Spleen (tissue), 11 donors: ENCODE measurements around the gene MFNG. TPM values are rescaled to one million over a fixed set of nuclear protein-coding genes. Genes with fewer than 3 reads are reported as not detected.
"Not testable (repeated sequence)": the region's sequence is repeated elsewhere in the genome, so short reads cannot be mapped to it uniquely, and the experiment has no call there.

ENCODE experiments used
- DNase-seq: peaks from one replicate; pipeline ENCODE4 v3.0.0-alpha.2; 2020
- H3K27ac ChIP-seq, 8 donors: fragments of 200-600 bp; sonication (generic) in 7 of 8; 1 replicate in 4 of 8; 2 replicates in 4 of 8; pipeline versions ENCODE4 v1.5.0 to v1.8.0; 2016 to 2021; ENCODE audit warnings: inconsistent platforms in 4 of 8, mild to moderate bottlenecking in 4 of 8, moderate library complexity in 1 of 8
- H3K27me3 ChIP-seq, 7 donors: fragments of 200-600 bp; sonication (generic) in 6 of 7; replicated peaks in 1 of 7; 1 replicate in 4 of 7; 2 replicates in 3 of 7; pipeline versions ENCODE4 v1.5.0 to v1.8.0; 2016 to 2021; ENCODE audit warnings: inconsistent platforms in 3 of 7, mild to moderate bottlenecking in 1 of 7
- H3K36me3 ChIP-seq, 6 donors: fragments of 200-600 bp; sonication (generic) in 5 of 6; 1 replicate in 4 of 6; 2 replicates in 2 of 6; pipeline versions ENCODE4 v1.5.0 to v1.8.0; 2016 to 2021; ENCODE audit warnings: inconsistent platforms in 2 of 6
- H3K4me1 ChIP-seq, 6 donors: fragments of 200-600 bp; sonication (generic) in 5 of 6; 1 replicate in 3 of 6; 2 replicates in 3 of 6; pipeline versions ENCODE4 v1.5.0 to v1.8.0; 2016 to 2021; ENCODE audit warnings: inconsistent platforms in 3 of 6
- H3K4me3 ChIP-seq, 8 donors: fragments of 200-600 bp; sonication (generic) in 7 of 8; 1 replicate in 4 of 8; 2 replicates in 4 of 8; pipeline versions ENCODE4 v1.5.0 to v1.8.0; 2016 to 2021; ENCODE audit warnings: inconsistent platforms in 4 of 8, mild to moderate bottlenecking in 4 of 8, moderate library complexity in 2 of 8
- H3K9me3 ChIP-seq, 8 donors: fragments of 200-600 bp; sonication (generic) in 7 of 8; 1 replicate in 4 of 8; 2 replicates in 4 of 8; pipeline versions ENCODE4 v1.5.0 to v1.8.0; 2016 to 2021; ENCODE audit warnings: inconsistent platforms in 4 of 8
- CTCF ChIP-seq, 11 experiments: fragments of 200-600 bp in 7 of 11; fragments of 450-650 bp in 4 of 11; sonication (generic) in 4 of 11; IDR thresholded peaks in 8 of 11; conservative IDR thresholded peaks in 3 of 11; 1 replicate in 7 of 11; 2 replicates in 4 of 11; pipeline versions ENCODE4 v1.4.0 to v1.8.0; 2016 to 2021; ENCODE audit warnings: antibody characterized with exemption in 11 of 11, inconsistent platforms in 4 of 11, mild to moderate bottlenecking in 1 of 11
- POLR2A ChIP-seq, 3 donors: fragments of 450-650 bp; IDR thresholded peaks; one replicate each; pipeline ENCODE4 v1.5.1; 2017; ENCODE audit warnings: antibody characterized with exemption in 3 of 3, mild to moderate bottlenecking in 1 of 3
- POLR2AphosphoS5 ChIP-seq, 3 donors: sonication (generic); formaldehyde crosslinking; IDR thresholded peaks; one replicate each; pipeline ENCODE4 v1.5.1; 2017; ENCODE audit warnings: antibody characterized with exemption in 3 of 3
- WGBS, 5 donors: extraction: QIAGEN DNeasy Blood & Tissue Kit in 3 of 5; methylation state at CpG; one replicate each; pipeline versions ENCODE4 v1.1.5 to v1.1.7; 2013 to 2018; 5-methylcytosine and 5-hydroxymethylcytosine counted together
- intact Hi-C: fragments of 100-400 bp; cut with DNase I; formaldehyde crosslinking; loops from one replicate; pipeline ENCODE4 v1.15.0; 2023; ENCODE audit warnings: low total_unique reads
- polyA plus RNA-seq, 3 donors: library from polyadenylated mRNA; stranded (reverse); fragments of 200-250 nt; gene quantifications; one replicate each; pipeline ENCODE4 v1.2.1, GENCODE V29; 2013
- total RNA-seq, 7 donors: library from RNA; depleted of rRNA in 3 of 7; stranded (reverse); fragments of >200 nt in 3 of 7; fragmentation: NEBNext Ultra II Directional in 4 of 7; extraction: Animal tissue kit (Norgen Biotek cat#: 25700) in 4 of 7; gene quantifications; one replicate each; pipeline versions ENCODE4 v1.1.0 to v1.2.1, GENCODE V29; 2016 to 2021
- donor health status: healthy with polysubstance abuse.
- donor health status: DM: no; HTN: no; CAD: no; lungs with moderate emphysema.
- donor health status: DM: no; HTN: no; CAD: no.
- donor health status: Bipolar disorder and iron deficiency.
- donor health status: healthy.
- donor health status: DM: no; HTN: no; CAD: no.
- donor health status: DM: yes; HTN: yes; CAD: no.

The MFNG gene
- total and polyA plus RNA-seq, 10 donors: 38.7 to 138 (median 96.6) TPM

GRCh38 chr22:37529652-37530345 lies 43.6 kb upstream of the MFNG start:
- H3K9me3 ChIP-seq: no peaks in the 10 kb centered on the region
- H3K27ac ChIP-seq: no peak overlapping the region
- 46 to 68% (median 52%) methylated on average over 2 of the region's 2 CpGs for WGBS, 5 donors
- no peak for DNase-seq
- TF ChIP-seq CTCF (IDR thresholded peaks at IDR 0.05 in 8 of 11, conservative IDR thresholded peaks at IDR 0.05 in 3 of 11): no peak
- no peak for TF ChIP-seq POLR2A (IDR thresholded peaks at IDR 0.05)
- no peak for TF ChIP-seq POLR2AphosphoS5 (IDR thresholded peaks at IDR 0.05)
- H3K4me3 ChIP-seq: no peak overlapping the region
- intact Hi-C loops: loop anchor here (10.0 kb wide), 1 partner anchor 65 kb away; no protein-coding TSS in a partner anchor
- peaks cover 0 to 23% (median 0%) of the 10 kb centered on the region in 7 donors for H3K27me3 ChIP-seq
- peaks cover 0 to 18% (median 0%) of the 10 kb centered on the region in 6 donors for H3K4me1 ChIP-seq
- no peaks in the 10 kb centered on the region for H3K36me3 ChIP-seq

- H3K4me3 ChIP-seq, H3K36me3 ChIP-seq: not testable (repeated sequence)
- 85 to 96% (median 96%) methylated on average over 9 of the region's 9 CpGs for WGBS, 5 donors
Measured at GRCh38 chr22:37527952-37528351, 41.8 kb upstream of the MFNG start.

GRCh38 chr22:37527081-37527752 lies 41.0 kb upstream of the MFNG start:
- WGBS, 5 donors: 80 to 96% (median 90%) methylated on average over 9 of the region's 9 CpGs
- H3K9me3 ChIP-seq, intact Hi-C loops, H3K36me3 ChIP-seq, DNase-seq, H3K4me3 ChIP-seq, H3K27ac ChIP-seq: not testable (repeated sequence)
- Histone ChIP-seq H3K4me1 (peaks cover 0 to 13% (median 0%) of the 10 kb centered on the region in 6 donors), H3K27me3 (peaks cover 0 to 32% (median 0%) of the 10 kb centered on the region in 7 donors)

More at GRCh38 chr22:37527952-37528351, 41.8 kb upstream of the MFNG start:
- intact Hi-C loops, H3K9me3 ChIP-seq, H3K27ac ChIP-seq, DNase-seq: not testable (repeated sequence)
- peaks cover 0 to 29% (median 0%) of the 10 kb centered on the region in 7 donors for H3K27me3 ChIP-seq
- peaks cover 0 to 13% (median 0%) of the 10 kb centered on the region in 6 donors for H3K4me1 ChIP-seq

GRCh38 chr22:37526376-37526775 lies 40.2 kb upstream of the MFNG start:
- no peak for DNase-seq
- Histone ChIP-seq H3K36me3 (no peaks in the 10 kb centered on the region), H3K4me3 (no peak overlapping the region), H3K27ac (no peak overlapping the region), H3K4me1 (peaks cover 0 to 13% (median 0%) of the 10 kb centered on the region in 6 donors), H3K27me3 (peaks cover 0 to 35% (median 0%) of the 10 kb centered on the region in 7 donors), H3K9me3 (no peaks in the 10 kb centered on the region)
- TF ChIP-seq POLR2AphosphoS5 (IDR thresholded peaks at IDR 0.05): no peak
- no peak for TF ChIP-seq CTCF (IDR thresholded peaks at IDR 0.05 in 8 of 11, conservative IDR thresholded peaks at IDR 0.05 in 3 of 11)
- TF ChIP-seq POLR2A (IDR thresholded peaks at IDR 0.05): no peak
- 82 to 96% (median 91%) methylated on average over 4 to 12 of the region's 12 CpGs for WGBS, 5 donors
- intact Hi-C loops: no loop called here

GRCh38 chr22:37525746-37526350 lies 39.7 kb upstream of the MFNG start:
- WGBS, 5 donors: 65 to 78% (median 68%) methylated on average over 7 of the region's 7 CpGs
- no peak overlapping the region for H3K4me3 ChIP-seq
- TF ChIP-seq POLR2AphosphoS5 (IDR thresholded peaks at IDR 0.05) (no peak), POLR2A (IDR thresholded peaks at IDR 0.05) (no peak), CTCF (IDR thresholded peaks at IDR 0.05 in 8 of 11, conservative IDR thresholded peaks at IDR 0.05 in 3 of 11) (no peak)
- peaks cover 0 to 40% (median 0%) of the 10 kb centered on the region in 7 donors for H3K27me3 ChIP-seq
- DNase-seq: no peak
- intact Hi-C loops: no loop called here
- peaks cover 0 to 16% (median 3%) of the 10 kb centered on the region in 6 donors for H3K4me1 ChIP-seq
- no peak overlapping the region for H3K27ac ChIP-seq
- no peaks in the 10 kb centered on the region for H3K36me3 ChIP-seq
- H3K9me3 ChIP-seq: no peaks in the 10 kb centered on the region
